Neural cell (in vitro differentiated cells): ENCODE measurements around the gene ZNF444. TPM values are rescaled to one million over a fixed set of nuclear protein-coding genes. Genes with fewer than 3 reads are reported as not detected.

Experiments used
- H2AFZ ChIP-seq: fragments of 200-600, 300-800 bp; sonication (generic), shearing (Covaris generic); 2 replicates; pipeline ENCODE4 v1.6.0; 2014; ENCODE audit warnings: low read depth, mild to moderate bottlenecking, antibody characterized with exemption, low read length, moderate library complexity
- H3F3A ChIP-seq: fragments of 200-600 bp; shearing (Covaris generic); 2 replicates; pipeline ENCODE4 v1.6.1; 2016; ENCODE audit warnings: mild to moderate bottlenecking, moderate library complexity, mixed read lengths, antibody characterized with exemption, low read length; ENCODE audit not compliant: insufficient read depth, poor library complexity, severe bottlenecking
- H3K27ac ChIP-seq: fragments of 200-600, 300-800 bp; sonication (generic), shearing (Covaris generic); 2 replicates; pipeline ENCODE4 v1.5.1; 2014; ENCODE audit warnings: mild to moderate bottlenecking, low read length, moderate library complexity
- H3K27me3 ChIP-seq: fragments of 300-800, 200-600 bp; sonication (generic), shearing (Covaris generic); 2 replicates; pipeline ENCODE4 v1.6.0; 2014; ENCODE audit warnings: mild to moderate bottlenecking, low read depth, low read length, moderate library complexity; ENCODE audit not compliant: insufficient read depth
- H3K36me3 ChIP-seq: fragments of 300-800, 200-600 bp; sonication (generic), shearing (Covaris generic); 2 replicates; pipeline ENCODE4 v1.5.1; 2014; ENCODE audit warnings: mild to moderate bottlenecking, antibody characterized with exemption, low read length, moderate library complexity; ENCODE audit not compliant: insufficient read depth
- H3K4me2 ChIP-seq: fragments of 300-800, 200-600 bp; sonication (generic), shearing (Covaris generic); 2 replicates; pipeline ENCODE4 v1.6.0; 2014; ENCODE audit warnings: mild to moderate bottlenecking, low read length
- H3K4me3 ChIP-seq: fragments of 300-800, 200-600 bp; sonication (generic), shearing (Covaris generic); 2 replicates; pipeline ENCODE4 v1.5.1; 2014; ENCODE audit warnings: mild to moderate bottlenecking, low read length, moderate library complexity
- H3K79me2 ChIP-seq: fragments of 200-600 bp; shearing (Covaris generic); replicated peaks from 2 replicates; pipeline ENCODE4 v1.6.0; 2014; ENCODE audit warnings: mild to moderate bottlenecking, low read length, moderate library complexity; ENCODE audit not compliant: insufficient read depth
- H3K9ac ChIP-seq: fragments of 300-800, 200-600 bp; sonication (generic), shearing (Covaris generic); 2 replicates; pipeline ENCODE4 v1.6.1; 2016; ENCODE audit warnings: mild to moderate bottlenecking, low read length, mixed read lengths
- H3K9me2 ChIP-seq: fragments of 200-600 bp; shearing (Covaris generic); 2 replicates; pipeline ENCODE4 v1.6.1; 2016; ENCODE audit warnings: mild to moderate bottlenecking, low read length, mixed read lengths; ENCODE audit not compliant: insufficient read depth
- H3K9me3 ChIP-seq: fragments of 200-600, 300-800 bp; sonication (generic), shearing (Covaris generic); 2 replicates; pipeline ENCODE4 v1.6.1; 2016; ENCODE audit warnings: mild to moderate bottlenecking, mixed run types, low read length, moderate library complexity, mixed read lengths
- H4K20me1 ChIP-seq: fragments of 200-600 bp; shearing (Covaris generic); 2 replicates; pipeline ENCODE4 v1.6.1; 2016; ENCODE audit warnings: mild to moderate bottlenecking, mixed run types; ENCODE audit not compliant: insufficient read depth
- EP300 ChIP-seq: fragments of 450-650 bp; conservative IDR thresholded peaks from 2 replicates; pipeline ENCODE4 v1.6.1; 2014; ENCODE audit warnings: antibody characterized with exemption, mild to moderate bottlenecking, moderate library complexity; ENCODE audit not compliant: poor library complexity, severe bottlenecking
- EZH2 ChIP-seq: fragments of 200-600, 300-800 bp; shearing (Covaris generic), sonication (generic); IDR thresholded peaks from 2 replicates; pipeline ENCODE4 v1.6.1; 2014; ENCODE audit warnings: antibody characterized with exemption, low read length, borderline replicate concordance, mild to moderate bottlenecking; ENCODE audit not compliant: insufficient read depth, poor library complexity, severe bottlenecking
- MXI1 ChIP-seq: fragments of 450-650 bp; conservative IDR thresholded peaks from 2 replicates; pipeline ENCODE4 v1.6.1; 2014; ENCODE audit warnings: antibody characterized with exemption, mild to moderate bottlenecking; ENCODE audit not compliant: poor library complexity, severe bottlenecking
- POLR2AphosphoS5 ChIP-seq: IDR thresholded peaks from 2 replicates; pipeline ENCODE4 v1.6.1; 2012
- RAD21 ChIP-seq: fragments of 450-650 bp; conservative IDR thresholded peaks from 2 replicates; pipeline ENCODE4 v1.6.1; 2014; ENCODE audit warnings: antibody characterized with exemption, mild to moderate bottlenecking, moderate library complexity
- REST ChIP-seq: IDR thresholded peaks from 2 replicates; pipeline ENCODE4 v1.6.1; 2012; ENCODE audit warnings: borderline replicate concordance
- SMC3 ChIP-seq: fragments of 450-650 bp; conservative IDR thresholded peaks from 2 replicates; pipeline ENCODE4 v1.6.1; 2014; ENCODE audit warnings: antibody characterized with exemption, mild to moderate bottlenecking, moderate library complexity; ENCODE audit not compliant: poor library complexity
- TAF1 ChIP-seq: IDR thresholded peaks from 2 replicates; pipeline ENCODE4 v1.6.1; 2012; ENCODE audit warnings: low read depth
- polyA plus RNA-seq: library from polyadenylated mRNA; depleted of rRNA; stranded (reverse); fragments of >200 nt; gene quantifications from 2 replicates; pipeline ENCODE4 v1.2.3, GENCODE V29; 2014
- TF ChIP-seq, protein P1 (sequence below): fragments of 450-650 bp; IDR thresholded peaks from 2 replicates; pipeline ENCODE4 v1.5.1; 2014; ENCODE audit warnings: antibody characterized with exemption, mild to moderate bottlenecking, moderate library complexity; ENCODE audit not compliant: poor library complexity, severe bottlenecking

Gene ZNF444
- polyA plus RNA-seq, 1 donor from 2014 or later = 45.6 TPM

GRCh38 chr19:56176881-56177280 lies 35.8 kb downstream of the ZNF444 start:
- Histone ChIP-seq H3K4me2 (no peak overlapping the region), H3K9ac (no peak overlapping the region), H3K9me2 (no peaks in the 10 kb centered on the region), H4K20me1 (no peaks in the 10 kb centered on the region), H3K36me3 (no peaks in the 10 kb centered on the region), H3F3A (no peaks in the 10 kb centered on the region), H2AFZ (no peak overlapping the region), H3K9me3 (no peaks in the 10 kb centered on the region), H3K79me2 (no peaks in the 10 kb centered on the region), H3K4me3 (no peak overlapping the region), H3K27me3 (no peaks in the 10 kb centered on the region), H3K27ac (no peak overlapping the region)
- TF ChIP-seq EZH2 = no peak
- TF ChIP-seq SMC3 = no peak
- TF ChIP-seq, protein P1, sequence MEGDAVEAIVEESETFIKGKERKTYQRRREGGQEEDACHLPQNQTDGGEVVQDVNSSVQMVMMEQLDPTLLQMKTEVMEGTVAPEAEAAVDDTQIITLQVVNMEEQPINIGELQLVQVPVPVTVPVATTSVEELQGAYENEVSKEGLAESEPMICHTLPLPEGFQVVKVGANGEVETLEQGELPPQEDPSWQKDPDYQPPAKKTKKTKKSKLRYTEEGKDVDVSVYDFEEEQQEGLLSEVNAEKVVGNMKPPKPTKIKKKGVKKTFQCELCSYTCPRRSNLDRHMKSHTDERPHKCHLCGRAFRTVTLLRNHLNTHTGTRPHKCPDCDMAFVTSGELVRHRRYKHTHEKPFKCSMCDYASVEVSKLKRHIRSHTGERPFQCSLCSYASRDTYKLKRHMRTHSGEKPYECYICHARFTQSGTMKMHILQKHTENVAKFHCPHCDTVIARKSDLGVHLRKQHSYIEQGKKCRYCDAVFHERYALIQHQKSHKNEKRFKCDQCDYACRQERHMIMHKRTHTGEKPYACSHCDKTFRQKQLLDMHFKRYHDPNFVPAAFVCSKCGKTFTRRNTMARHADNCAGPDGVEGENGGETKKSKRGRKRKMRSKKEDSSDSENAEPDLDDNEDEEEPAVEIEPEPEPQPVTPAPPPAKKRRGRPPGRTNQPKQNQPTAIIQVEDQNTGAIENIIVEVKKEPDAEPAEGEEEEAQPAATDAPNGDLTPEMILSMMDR = no peak
- no peak for TF ChIP-seq MXI1
- TF ChIP-seq TAF1 = no peak

DNA sequence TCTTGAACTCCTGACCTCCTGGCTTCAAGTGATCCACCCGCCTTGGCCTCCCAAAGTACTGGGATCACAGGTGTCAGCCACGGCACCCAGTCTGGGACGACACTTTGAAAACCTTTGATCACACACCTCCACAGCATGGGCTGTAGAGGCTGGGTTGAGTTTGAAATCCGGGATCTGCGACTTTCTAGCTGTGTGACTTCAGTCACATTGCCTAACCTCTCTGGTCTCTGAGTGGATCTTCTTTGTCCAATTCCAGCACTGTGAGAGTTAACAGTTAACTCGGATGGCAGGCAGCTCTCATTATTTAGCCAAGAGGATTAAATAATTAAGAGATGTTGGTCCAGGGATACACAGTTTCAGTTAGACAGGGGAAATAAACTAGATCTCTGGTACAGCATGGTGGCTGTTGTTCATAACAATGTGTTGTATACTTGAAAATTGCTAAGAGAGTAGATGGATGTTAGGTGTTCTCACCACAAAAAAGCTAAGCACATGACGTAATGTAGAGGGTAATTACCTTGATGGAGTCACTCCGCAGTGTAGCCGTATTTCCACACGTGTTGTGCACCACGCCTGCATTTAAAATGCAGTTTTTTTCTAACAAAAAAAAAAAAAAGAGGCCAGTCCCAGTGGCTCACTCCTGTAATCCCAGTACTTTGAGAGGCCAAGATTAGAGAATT lies 36.6 kb downstream of the ZNF444 start:
- H3K4me2 ChIP-seq = no peak overlapping the region
- no peaks in the 10 kb centered on the region for H3K9me3 ChIP-seq
- H3K4me3 ChIP-seq = no peak overlapping the region
- TF ChIP-seq EP300 = no peak
- TF ChIP-seq REST = no peak
- no peak for TF ChIP-seq TAF1
- no peak for TF ChIP-seq RAD21
- TF ChIP-seq SMC3 = no peak
- no peak for TF ChIP-seq POLR2AphosphoS5
- H3K27me3 ChIP-seq = no peaks in the 10 kb centered on the region
- H3K79me2 ChIP-seq = no peaks in the 10 kb centered on the region
- H3K9ac ChIP-seq = no peak overlapping the region
- H3F3A ChIP-seq = no peaks in the 10 kb centered on the region
- H3K36me3 ChIP-seq = no peaks in the 10 kb centered on the region
- no peaks in the 10 kb centered on the region for H3K9me2 ChIP-seq
- H4K20me1 ChIP-seq = no peaks in the 10 kb centered on the region
- H3K27ac ChIP-seq = no peak overlapping the region
- H2AFZ ChIP-seq = no peak overlapping the region
